Endothelial cell of umbilical vein (primary cell): ENCODE measurements around the gene FAM3A. TPM values are rescaled to one million over a fixed set of nuclear protein-coding genes. Genes with fewer than 3 reads are reported as not detected.

Source experiments
- BruUV-seq: library from RNA; stranded (reverse); fragments of 400-500 nt; replicated peaks from 2 replicates; lab custom pipeline; 2021; lab: Mats Ljungman, UMichigan
- CTCF ChIA-PET: fragments of 300-600, 350-600 bp; sonication (Branson Sonifier 250); formaldehyde crosslinking; loops from one replicate; lab custom pipeline; 2021; ENCODE audit warnings: antibody characterized with exemption, inconsistent platforms; lab: Charles Lee
- POLR2A ChIA-PET: fragments of 300-600, 350-600 bp; sonication (Branson Sonifier 250); formaldehyde crosslinking; loops from one replicate; lab custom pipeline; 2021; ENCODE audit warnings: antibody characterized with exemption, inconsistent platforms; lab: Charles Lee
- DNase-seq: peaks from one replicate; pipeline ENCODE4 v3.0.0-alpha.2; 2011; ENCODE audit warnings: low read depth, low spot score
- FAIRE-seq: peaks from 2 replicates; lab custom pipeline; 2011; peaks lifted over from hg19 to GRCh38; lab: Jason Lieb, UNC
- H2AFZ ChIP-seq: 2 replicates; pipeline ENCODE4 v1.6.0; 2012; ENCODE audit warnings: low read depth, low read length, control low read depth, inconsistent platforms
- H3K27ac ChIP-seq: 2 replicates; pipeline ENCODE4 v1.5.1; 2011; ENCODE audit warnings: low read depth, mild to moderate bottlenecking, control low read depth, low read length, moderate library complexity; ENCODE audit not compliant: insufficient read depth
- H3K27me3 ChIP-seq, 2 experiments: 2 replicates each; pipeline versions ENCODE4 v1.6.0 to v1.6.1; 2011; ENCODE audit warnings: low read length in 2 of 2, mixed read lengths in 1 of 2; ENCODE audit not compliant: control insufficient read depth in 2 of 2, insufficient read depth in 2 of 2
- H3K36me3 ChIP-seq, 2 experiments: 2 replicates in 1 of 2; 3 replicates in 1 of 2; pipeline ENCODE4 v1.5.1; 2011; ENCODE audit warnings: low read length in 2 of 2, mild to moderate bottlenecking in 1 of 2, moderate library complexity in 1 of 2; ENCODE audit not compliant: control insufficient read depth in 2 of 2, insufficient read depth in 2 of 2; ENCODE audit errors: extremely low read depth in 1 of 2
- H3K4me1 ChIP-seq: 3 replicates; pipeline ENCODE4 v1.5.1; 2011; ENCODE audit warnings: mild to moderate bottlenecking, low read length; ENCODE audit not compliant: control insufficient read depth, insufficient read depth; ENCODE audit errors: extremely low read depth
- H3K4me2 ChIP-seq: 2 replicates; pipeline ENCODE4 v1.6.1; 2011; ENCODE audit warnings: low read length, control low read depth, mixed read lengths; ENCODE audit not compliant: insufficient read depth
- H3K4me3 ChIP-seq, 3 experiments: fragments of 200-600 bp in 1 of 3; sonication (generic), shearing (Covaris generic) in 1 of 3; replicated peaks in 1 of 3; 2 replicates each; pipeline ENCODE4 v1.5.1; 2011 to 2016; ENCODE audit warnings: control low read depth in 3 of 3, low read length in 3 of 3, mild to moderate bottlenecking in 2 of 3, inconsistent platforms in 1 of 3, low read depth in 1 of 3, moderate library complexity in 1 of 3; ENCODE audit not compliant: insufficient read depth in 1 of 3
- H3K79me2 ChIP-seq: 2 replicates; pipeline ENCODE4 v1.6.0; 2012; ENCODE audit warnings: low read length, inconsistent platforms; ENCODE audit not compliant: control insufficient read depth, insufficient read depth
- H3K9ac ChIP-seq: replicated peaks from 2 replicates; pipeline ENCODE3; 2011; ENCODE audit warnings: low read length, control low read depth; ENCODE audit not compliant: insufficient read depth; ENCODE audit errors: extremely low read depth
- H3K9me1 ChIP-seq: replicated peaks from 3 replicates; pipeline ENCODE4 v1.6.0; 2011; ENCODE audit warnings: mild to moderate bottlenecking, low read length; ENCODE audit not compliant: control insufficient read depth, insufficient read depth; ENCODE audit errors: extremely low read depth
- H3K9me3 ChIP-seq: replicated peaks from 2 replicates; pipeline ENCODE4 v1.5.1; 2012; ENCODE audit warnings: low read length, inconsistent platforms; ENCODE audit not compliant: control insufficient read depth, insufficient read depth
- H4K20me1 ChIP-seq: replicated peaks from 2 replicates; pipeline ENCODE3; 2011; ENCODE audit warnings: mild to moderate bottlenecking, low read length; ENCODE audit not compliant: control insufficient read depth, insufficient read depth; ENCODE audit errors: extremely low read depth
- EZH2 ChIP-seq: IDR thresholded peaks from 2 replicates; pipeline ENCODE4 v1.6.1; 2012; ENCODE audit warnings: borderline replicate concordance, low read depth, mild to moderate bottlenecking, moderate library complexity, low read length, inconsistent platforms; ENCODE audit not compliant: severe bottlenecking
- FOS ChIP-seq: IDR thresholded peaks from 2 replicates; pipeline ENCODE4 v1.6.1; 2011; ENCODE audit warnings: mild to moderate bottlenecking, low read length, moderate library complexity, borderline replicate concordance; ENCODE audit not compliant: insufficient read depth
- GATA2 ChIP-seq: IDR thresholded peaks from 2 replicates; pipeline ENCODE4 v1.7.0; 2011; ENCODE audit warnings: low read depth, mild to moderate bottlenecking, moderate library complexity, mixed read lengths, low read length; ENCODE audit not compliant: insufficient read length, insufficient read depth
- JUN ChIP-seq: IDR thresholded peaks from 2 replicates; pipeline ENCODE4 v1.6.1; 2011; ENCODE audit warnings: borderline replicate concordance, low read depth; ENCODE audit not compliant: insufficient read length, insufficient read depth
- MYC ChIP-seq: IDR thresholded peaks from one replicate; pipeline ENCODE4 v1.6.1; 2011; ENCODE audit warnings: mild to moderate bottlenecking, low read depth, low read length
- POLR2A ChIP-seq: IDR thresholded peaks from 2 replicates; pipeline ENCODE4 v1.6.1; 2012; ENCODE audit warnings: low read depth, mild to moderate bottlenecking, control low read depth, low read length
- POLR2AphosphoS5 ChIP-seq: IDR thresholded peaks from 2 replicates; pipeline ENCODE4 v1.6.1; 2012; ENCODE audit warnings: low read depth, mild to moderate bottlenecking, control low read depth, low read length, moderate library complexity; ENCODE audit not compliant: insufficient read depth
- dilution Hi-C: fragments of 300-500 bp; cut with MboI; formaldehyde crosslinking; loops from one replicate; pipeline ENCODE4 v1.15.0; 2019; ENCODE audit warnings: low sequenced_read_pairs; ENCODE audit not compliant: extremely low pct_ligation_motif_present
- intact Hi-C: fragments of 100-400 bp; cut with micrococcal nuclease; formaldehyde crosslinking; loops from one replicate; pipeline ENCODE4 v1.10.0; 2022
- polyA plus RNA-seq, 4 experiments: library from polyadenylated mRNA; depleted of rRNA in 3 of 4; stranded (reverse) in 3 of 4; unstranded in 1 of 4; fragments of >200 nt; gene quantifications; 2 replicates each; pipeline versions ENCODE4 v1.2.1 to v1.2.3, GENCODE V29; 2011 to 2012; ENCODE audit warnings: missing spikeins in 1 of 4
- total RNA-seq: library from RNA; stranded (reverse); gene quantifications from 2 replicates; pipeline ENCODE4 v1.2.3, GENCODE V29; 2021
- TF ChIP-seq, protein P1 (sequence below): IDR thresholded peaks from 2 replicates; pipeline ENCODE4 v1.6.1; 2011; ENCODE audit not compliant: insufficient read depth, insufficient read length
- TF ChIP-seq, protein P2 (sequence below), 2 donors: IDR thresholded peaks; 1 replicate in 1 of 2; 2 replicates in 1 of 2; pipeline ENCODE4 v1.5.1; 2011; ENCODE audit warnings: low read length in 2 of 2, mild to moderate bottlenecking in 2 of 2, moderate library complexity in 2 of 2, control low read depth in 1 of 2, inconsistent platforms in 1 of 2, low read depth in 1 of 2; ENCODE audit not compliant: insufficient read depth in 1 of 2; ENCODE audit errors: extremely low read depth in 1 of 2

Gene FAM3A
- total and polyA plus RNA-seq, 2 donors (not counting 3 experiments of a cell fraction or from before 2014, with no cell fraction given): 32.0 to 42.9 TPM

DNA sequence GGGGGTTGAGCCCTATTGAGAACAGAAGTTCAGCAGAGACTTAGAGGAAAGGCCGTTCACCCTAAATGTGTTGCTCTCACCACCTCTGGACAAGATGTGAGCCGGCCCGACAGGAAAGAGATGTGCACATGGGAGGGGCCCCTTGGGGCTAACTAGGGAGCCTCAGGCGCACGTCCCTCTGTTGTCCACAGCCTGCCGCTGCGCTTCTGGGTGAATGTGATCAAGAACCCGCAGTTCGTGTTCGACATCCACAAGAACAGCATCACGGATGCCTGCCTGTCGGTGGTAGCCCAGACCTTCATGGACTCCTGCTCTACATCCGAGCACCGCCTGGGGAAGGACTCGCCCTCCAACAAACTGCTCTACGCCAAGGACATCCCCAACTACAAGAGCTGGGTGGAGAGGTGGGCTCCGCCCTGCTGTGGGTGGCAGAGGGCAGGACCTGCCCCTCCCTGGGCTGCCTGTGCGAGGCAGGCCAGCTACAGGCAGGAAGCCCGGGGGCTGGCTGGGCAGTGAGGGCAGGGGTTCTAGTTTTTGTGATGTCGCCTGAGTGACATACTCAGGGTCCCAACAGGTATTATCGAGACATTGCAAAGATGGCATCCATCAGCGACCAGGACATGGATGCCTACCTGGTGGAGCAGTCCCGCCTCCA lies 45.0 kb downstream of the FAM3A start:
- H3K36me3 ChIP-seq: peaks cover 0 to 35% of the 10 kb centered on the region in 2 experiments
- no peak overlapping the region for H3K9ac ChIP-seq
- H3K9me1 ChIP-seq: no peaks in the 10 kb centered on the region
- no peaks in the 10 kb centered on the region for H3K79me2 ChIP-seq
- ChIA-PET CTCF (interaction anchor here (1.6 kb wide), 1 partner anchor 12 kb away, joined by 3 read pairs; no protein-coding TSS in a partner anchor), POLR2A (no interaction called here)
- H3K9me3 ChIP-seq: no peaks in the 10 kb centered on the region
- H3K4me3 ChIP-seq: no peak overlapping the region
- H3K4me2 ChIP-seq: no peak overlapping the region
- DNase-seq (no peak), FAIRE-seq (no peak)
- dilution Hi-C loops (no loop called here), intact Hi-C loops (no loop called here)
- no peaks in the 10 kb centered on the region for H3K4me1 ChIP-seq
- TF ChIP-seq JUN (no peak), EZH2 (no peak), GATA2 (no peak), POLR2A (no peak), FOS (no peak), MYC (no peak), POLR2AphosphoS5 (no peak)
- TF ChIP-seq, protein P1, sequence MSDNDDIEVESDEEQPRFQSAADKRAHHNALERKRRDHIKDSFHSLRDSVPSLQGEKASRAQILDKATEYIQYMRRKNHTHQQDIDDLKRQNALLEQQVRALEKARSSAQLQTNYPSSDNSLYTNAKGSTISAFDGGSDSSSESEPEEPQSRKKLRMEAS: no peak
- TF ChIP-seq, protein P2, sequence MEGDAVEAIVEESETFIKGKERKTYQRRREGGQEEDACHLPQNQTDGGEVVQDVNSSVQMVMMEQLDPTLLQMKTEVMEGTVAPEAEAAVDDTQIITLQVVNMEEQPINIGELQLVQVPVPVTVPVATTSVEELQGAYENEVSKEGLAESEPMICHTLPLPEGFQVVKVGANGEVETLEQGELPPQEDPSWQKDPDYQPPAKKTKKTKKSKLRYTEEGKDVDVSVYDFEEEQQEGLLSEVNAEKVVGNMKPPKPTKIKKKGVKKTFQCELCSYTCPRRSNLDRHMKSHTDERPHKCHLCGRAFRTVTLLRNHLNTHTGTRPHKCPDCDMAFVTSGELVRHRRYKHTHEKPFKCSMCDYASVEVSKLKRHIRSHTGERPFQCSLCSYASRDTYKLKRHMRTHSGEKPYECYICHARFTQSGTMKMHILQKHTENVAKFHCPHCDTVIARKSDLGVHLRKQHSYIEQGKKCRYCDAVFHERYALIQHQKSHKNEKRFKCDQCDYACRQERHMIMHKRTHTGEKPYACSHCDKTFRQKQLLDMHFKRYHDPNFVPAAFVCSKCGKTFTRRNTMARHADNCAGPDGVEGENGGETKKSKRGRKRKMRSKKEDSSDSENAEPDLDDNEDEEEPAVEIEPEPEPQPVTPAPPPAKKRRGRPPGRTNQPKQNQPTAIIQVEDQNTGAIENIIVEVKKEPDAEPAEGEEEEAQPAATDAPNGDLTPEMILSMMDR (IDR thresholded peaks at IDR 0.05; ENCODE audit: extremely low read depth in 1 of 2, insufficient read depth in 1 of 2, low read depth in 1 of 2, low read length in 2 of 2): no peak
- H3K27ac ChIP-seq: no peak overlapping the region
- H3K27me3 ChIP-seq: no peaks in the 10 kb centered on the region
- H2AFZ ChIP-seq: no peak overlapping the region
- H4K20me1 ChIP-seq: no peaks in the 10 kb centered on the region
- BruUV-seq: no TSS peak
